Measurements from ENCODE around the gene KCNQ1OT1. TPM values are rescaled to one million over a fixed set of nuclear protein-coding genes. Genes with fewer than 3 reads are reported as not detected.
A peak's percentile ranks its signal among the peaks of the same experiment; 100 is the strongest.

The KCNQ1OT1 gene
- total and polyA plus RNA-seq, 2 experiments from 2014 or later, result 3.1 to 7.9 TPM

DNA sequence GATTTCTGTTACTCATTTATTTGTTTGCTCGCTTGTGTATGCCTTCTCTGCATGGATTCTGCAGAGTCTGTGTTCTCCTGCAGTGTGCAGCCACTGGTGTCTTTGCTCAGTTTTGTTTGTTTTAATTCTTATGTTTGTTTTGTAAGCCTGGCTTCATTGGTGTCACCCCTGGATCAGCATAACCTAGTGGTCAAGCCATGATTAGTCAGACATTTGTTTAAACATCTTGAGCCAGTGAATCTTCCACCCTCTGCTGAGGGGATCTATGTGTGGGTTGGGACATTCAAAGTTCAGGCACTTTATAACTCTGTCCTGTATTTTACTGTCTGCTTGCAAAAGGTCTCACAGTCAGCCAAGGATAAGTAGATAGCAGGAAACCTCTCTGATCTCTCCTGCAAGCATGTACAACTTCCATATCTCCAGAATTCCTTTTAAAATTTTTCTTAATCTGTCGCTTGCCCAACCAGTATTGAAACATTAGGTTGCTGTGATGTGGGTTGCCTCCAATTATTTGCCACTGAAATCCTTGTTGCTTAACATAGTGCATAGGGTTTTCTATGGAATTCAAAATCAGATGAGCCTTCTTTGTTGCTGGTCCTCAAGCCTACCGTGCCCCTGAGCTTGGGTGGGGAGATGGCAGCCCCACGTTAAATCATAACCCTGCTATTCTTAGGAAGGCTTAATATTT is 86.8 kb downstream of the KCNQ1OT1 start:
- no peaks in the 10 kb centered on the region for H3K9me2 ChIP-seq (replicated peaks; ENCODE audit: insufficient read depth)
- H3K4me2 ChIP-seq, result no peak overlapping the region
- no peak overlapping the region for H2AFZ ChIP-seq
- peaks cover 10% of the 10 kb centered on the region for H3K9me3 ChIP-seq (ENCODE audit: low read depth)
- no peak overlapping the region for H3K4me3 ChIP-seq
- no peaks in the 10 kb centered on the region for H3K4me1 ChIP-seq (ENCODE audit: insufficient read depth)
- H4K20me1 ChIP-seq (ENCODE audit: insufficient read depth, poor library complexity, severe bottlenecking), result no peaks in the 10 kb centered on the region
- no peaks in the 10 kb centered on the region for H3K36me3 ChIP-seq (replicated peaks; ENCODE audit: insufficient read depth, low read depth)
- no peaks in the 10 kb centered on the region for H3K27me3 ChIP-seq
- peak; percentile 28 for DNase-seq (ENCODE audit: low spot score)
- TF ChIP-seq EZH2phosphoT487 (IDR thresholded peaks at IDR 0.05; ENCODE audit: low read depth, severe bottlenecking, unreplicated experiment) (no peak), EZH2 (IDR thresholded peaks at IDR 0.05; ENCODE audit: borderline replicate concordance) (no peak)
- TF ChIP-seq, protein P1, sequence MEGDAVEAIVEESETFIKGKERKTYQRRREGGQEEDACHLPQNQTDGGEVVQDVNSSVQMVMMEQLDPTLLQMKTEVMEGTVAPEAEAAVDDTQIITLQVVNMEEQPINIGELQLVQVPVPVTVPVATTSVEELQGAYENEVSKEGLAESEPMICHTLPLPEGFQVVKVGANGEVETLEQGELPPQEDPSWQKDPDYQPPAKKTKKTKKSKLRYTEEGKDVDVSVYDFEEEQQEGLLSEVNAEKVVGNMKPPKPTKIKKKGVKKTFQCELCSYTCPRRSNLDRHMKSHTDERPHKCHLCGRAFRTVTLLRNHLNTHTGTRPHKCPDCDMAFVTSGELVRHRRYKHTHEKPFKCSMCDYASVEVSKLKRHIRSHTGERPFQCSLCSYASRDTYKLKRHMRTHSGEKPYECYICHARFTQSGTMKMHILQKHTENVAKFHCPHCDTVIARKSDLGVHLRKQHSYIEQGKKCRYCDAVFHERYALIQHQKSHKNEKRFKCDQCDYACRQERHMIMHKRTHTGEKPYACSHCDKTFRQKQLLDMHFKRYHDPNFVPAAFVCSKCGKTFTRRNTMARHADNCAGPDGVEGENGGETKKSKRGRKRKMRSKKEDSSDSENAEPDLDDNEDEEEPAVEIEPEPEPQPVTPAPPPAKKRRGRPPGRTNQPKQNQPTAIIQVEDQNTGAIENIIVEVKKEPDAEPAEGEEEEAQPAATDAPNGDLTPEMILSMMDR (IDR thresholded peaks at IDR 0.05; ENCODE audit: poor library complexity), result no peak
- no peak overlapping the region for H3K27ac ChIP-seq
- H3K79me2 ChIP-seq, result no peaks in the 10 kb centered on the region
- WGBS (ENCODE audit: low lambda C conversion rate, missing lambda C conversion rate), result 69% methylated on average over 4 of the region's 4 CpGs

DNA sequence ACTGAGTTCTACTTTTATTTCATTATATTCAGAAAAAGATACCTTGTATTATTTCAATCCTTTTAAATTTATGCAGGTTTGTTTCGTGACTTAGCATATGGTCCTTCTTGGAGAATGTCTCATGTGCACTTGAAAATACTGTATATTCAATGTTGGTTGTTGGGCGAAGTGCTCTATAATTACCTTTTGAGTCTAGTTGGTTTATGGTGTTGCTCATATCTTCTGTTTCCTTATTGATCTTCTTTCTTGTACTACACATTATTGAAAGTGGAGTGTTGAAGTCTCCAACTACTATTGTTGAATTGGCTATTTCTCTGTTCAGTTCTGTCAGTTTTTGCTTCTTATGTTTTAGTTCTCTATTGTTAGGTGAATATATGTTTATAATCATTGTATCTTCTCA is 90.4 kb downstream of the KCNQ1OT1 start:
- TF ChIP-seq EZH2phosphoT487 (IDR thresholded peaks at IDR 0.05; ENCODE audit: low read depth, severe bottlenecking, unreplicated experiment) (no peak), EZH2 (IDR thresholded peaks at IDR 0.05; ENCODE audit: borderline replicate concordance) (no peak)
- TF ChIP-seq, protein P1 (IDR thresholded peaks at IDR 0.05; ENCODE audit: poor library complexity), result no peak
- WGBS (ENCODE audit: low lambda C conversion rate, missing lambda C conversion rate), result 84% methylated on average over 2 of the region's 2 CpGs
- Histone ChIP-seq H3K27me3 (no peaks in the 10 kb centered on the region), H3K79me2 (no peaks in the 10 kb centered on the region), H3K4me3 (no peak overlapping the region), H3K36me3 (replicated peaks; ENCODE audit: insufficient read depth, low read depth) (no peaks in the 10 kb centered on the region), H4K20me1 (ENCODE audit: insufficient read depth, poor library complexity, severe bottlenecking) (no peaks in the 10 kb centered on the region), H3K27ac (no peak overlapping the region), H3K4me1 (ENCODE audit: insufficient read depth) (no peaks in the 10 kb centered on the region), H3K9me3 (ENCODE audit: low read depth) (no peaks in the 10 kb centered on the region), H3K4me2 (no peak overlapping the region), H3K9me2 (replicated peaks; ENCODE audit: insufficient read depth) (no peaks in the 10 kb centered on the region), H2AFZ (no peak overlapping the region)
- no peak for DNase-seq (ENCODE audit: low spot score)

- no peak overlapping the region for H2AFZ ChIP-seq
- 84% methylated on average over 8 of the region's 8 CpGs for WGBS (ENCODE audit: low lambda C conversion rate, missing lambda C conversion rate)
Measured at GRCh38 chr11:2599561-2600189, 100.1 kb downstream of the KCNQ1OT1 start.

More at GRCh38 chr11:2599561-2600189, 100.1 kb downstream of the KCNQ1OT1 start:
- H3K4me1 ChIP-seq (ENCODE audit: insufficient read depth), result no peaks in the 10 kb centered on the region
- H3K79me2 ChIP-seq, result no peaks in the 10 kb centered on the region
- no peaks in the 10 kb centered on the region for H3K27me3 ChIP-seq
- TF ChIP-seq, protein P1 (IDR thresholded peaks at IDR 0.05; ENCODE audit: poor library complexity), result no peak
- TF ChIP-seq EZH2 (IDR thresholded peaks at IDR 0.05; ENCODE audit: borderline replicate concordance) (no peak), EZH2phosphoT487 (IDR thresholded peaks at IDR 0.05; ENCODE audit: low read depth, severe bottlenecking, unreplicated experiment) (no peak)
- no peak for DNase-seq (ENCODE audit: low spot score)
- H3K4me3 ChIP-seq, result no peak overlapping the region
- H3K36me3 ChIP-seq (replicated peaks; ENCODE audit: insufficient read depth, low read depth), result no peaks in the 10 kb centered on the region
- H3K9me3 ChIP-seq (ENCODE audit: low read depth), result peaks cover 9% of the 10 kb centered on the region
- H3K27ac ChIP-seq, result no peak overlapping the region
- H3K9me2 ChIP-seq (replicated peaks; ENCODE audit: insufficient read depth), result no peaks in the 10 kb centered on the region
- H4K20me1 ChIP-seq (ENCODE audit: insufficient read depth, poor library complexity, severe bottlenecking), result no peaks in the 10 kb centered on the region
- no peak overlapping the region for H3K4me2 ChIP-seq

All from hepatocyte (in vitro differentiated cells).